ENCODE data around the gene LYZL1. TPM values are rescaled to one million over a fixed set of nuclear protein-coding genes. Genes with fewer than 3 reads are reported as not detected.

LYZL1 gene
- total and polyA plus RNA-seq, 9 of the 15 experiments (the other 6 are each of a cell fraction or from before 2014, with no cell fraction given), result not detected

- Histone ChIP-seq H3K36me3 (ENCODE audit: control insufficient read depth, insufficient read depth, low read length) (no peaks in the 10 kb centered on the region), H3K9me3 (replicated peaks; ENCODE audit: control insufficient read depth, insufficient read depth, low read depth, low read length) (no peaks in the 10 kb centered on the region), H3K27ac (ENCODE audit: extremely low read depth, low read depth, low read length) (no peak overlapping the region), H4K20me1 (replicated peaks; ENCODE audit: control insufficient read depth, insufficient read depth, low read length) (no peaks in the 10 kb centered on the region), H3K27me3 (ENCODE audit: control insufficient read depth in 2 of 2, insufficient read depth in 2 of 2, low read length in 2 of 2) (peaks cover 7 to 27% of the 10 kb centered on the region in 2 experiments; a peak in 4 of 5 replicates), H2AFZ (ENCODE audit: low read depth, low read length) (no peak overlapping the region), H3K9me1 (ENCODE audit: control insufficient read depth, insufficient read depth, low read length) (no peaks in the 10 kb centered on the region), H3K4me1 (replicated peaks in 1 of 2; ENCODE audit: control insufficient read depth in 2 of 2, insufficient read depth in 2 of 2, low read length in 2 of 2) (no peaks in the 10 kb centered on the region), H3K79me2 (ENCODE audit: control insufficient read depth, insufficient read depth, low read length) (no peaks in the 10 kb centered on the region), H3K4me2 (ENCODE audit: insufficient read depth, low read length) (no peak overlapping the region), H3K4me3 (no peak overlapping the region), H3K9ac (ENCODE audit: insufficient read depth in 1 of 2, low read depth in 2 of 2, low read length in 2 of 2) (no peak overlapping the region)
- no peak for DNase-seq (ENCODE audit: extremely low read depth in 1 of 4, low spot score in 3 of 4)
- ATAC-seq, result no peak
- 1% methylated on average over 10 of the region's 10 CpGs for WGBS (ENCODE audit: insufficient coverage, low coverage, missing lambda C conversion rate)
- ChIA-PET CTCF (ENCODE audit: low intra/inter-chr PET ratio) (interaction anchor here (1.1 kb wide), 1 partner anchor 87 kb away, joined by 3 read pairs; no protein-coding TSS in a partner anchor), POLR2A (no interaction called here)
- in situ Hi-C loops (cut with MboI) (no loop called here), intact Hi-C loops (cut with micrococcal nuclease) (no loop called here)
- BruUV-seq (replicated peaks), result no TSS peak
- no peak for FAIRE-seq
- no peak for TF ChIP-seq ESRRB (CRISPR knock-in tag; IDR thresholded peaks at IDR 0.05; ENCODE audit: borderline replicate concordance)
- TF ChIP-seq ZBTB40 (IDR thresholded peaks at IDR 0.05), result no peak
- TF ChIP-seq ZBTB40 (CRISPR knock-in tag; IDR thresholded peaks at IDR 0.05), result no peak
- TF ChIP-seq ATF3 (IDR thresholded peaks at IDR 0.05), result no peak
- no peak for TF ChIP-seq ATF3 (CRISPR knock-in tag; conservative IDR thresholded peaks at IDR 0.05)
- no peak for TF ChIP-seq YY1 (IDR thresholded peaks at IDR 0.05; ENCODE audit: borderline replicate concordance in 1 of 3, control insufficient read depth in 1 of 3, extremely low read depth in 1 of 3, insufficient read depth in 3 of 3, insufficient read length in 1 of 3, insufficient replicate concordance in 2 of 3, low read depth in 1 of 3, low read length in 2 of 3)
- TF ChIP-seq THRA (IDR thresholded peaks at IDR 0.05), result no peak
Measured at GRCh38 chr10:29326886-29327745, 38.2 kb downstream of the LYZL1 start.
